GM13977 (cell line): ENCODE results near the gene RTP3.

Source experiments
- DNase-seq: peaks from one replicate; pipeline ENCODE4 v3.0.0; 2012; ENCODE audit warnings: low spot score
- in situ Hi-C: fragments of 300-500 bp; cut with MboI; formaldehyde crosslinking; loops from one replicate; pipeline ENCODE4 v1.12.0; 2022; ENCODE audit warnings: low sequenced_read_pairs, low pct_unique_long_range_greater_than_20kb, mixed read lengths, inconsistent platforms; ENCODE audit not compliant: unreplicated experiment
- TF ChIP-seq, protein P1 (sequence below): IDR thresholded peaks from 2 replicates; pipeline ENCODE4 v1.5.1; 2012; ENCODE audit warnings: mild to moderate bottlenecking, control low read depth; ENCODE audit not compliant: insufficient read depth; ENCODE audit errors: extremely low read depth, missing control alignments

RTP3 gene

DNA sequence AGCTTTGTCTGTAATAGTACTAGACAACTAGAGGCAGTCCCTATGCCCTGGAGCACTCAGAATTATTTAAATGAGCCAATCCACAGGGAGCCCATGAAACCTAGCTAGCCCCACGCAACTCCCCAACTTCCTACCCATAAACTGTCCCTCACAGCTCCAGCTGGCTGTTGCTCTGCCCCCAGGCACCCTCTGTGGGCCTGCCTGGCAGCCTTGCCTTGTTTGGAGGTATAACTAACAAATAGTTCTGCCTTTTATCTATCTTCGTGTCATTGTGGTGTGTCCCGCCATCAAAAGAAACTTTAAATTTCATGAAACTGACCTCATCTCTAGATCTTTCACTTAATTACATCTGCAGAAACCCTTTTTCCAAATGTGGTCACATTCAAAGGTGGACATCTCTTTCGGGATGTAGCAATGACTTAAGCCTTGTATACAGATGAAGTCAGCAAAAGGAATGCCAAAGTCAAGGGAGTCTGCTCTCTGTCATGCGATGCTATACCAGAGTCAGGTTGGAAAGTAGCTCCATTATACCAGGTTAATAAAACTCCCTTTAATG lies 1.8 kb upstream of the RTP3 start:
- no peak for DNase-seq
- TF ChIP-seq, protein P1, sequence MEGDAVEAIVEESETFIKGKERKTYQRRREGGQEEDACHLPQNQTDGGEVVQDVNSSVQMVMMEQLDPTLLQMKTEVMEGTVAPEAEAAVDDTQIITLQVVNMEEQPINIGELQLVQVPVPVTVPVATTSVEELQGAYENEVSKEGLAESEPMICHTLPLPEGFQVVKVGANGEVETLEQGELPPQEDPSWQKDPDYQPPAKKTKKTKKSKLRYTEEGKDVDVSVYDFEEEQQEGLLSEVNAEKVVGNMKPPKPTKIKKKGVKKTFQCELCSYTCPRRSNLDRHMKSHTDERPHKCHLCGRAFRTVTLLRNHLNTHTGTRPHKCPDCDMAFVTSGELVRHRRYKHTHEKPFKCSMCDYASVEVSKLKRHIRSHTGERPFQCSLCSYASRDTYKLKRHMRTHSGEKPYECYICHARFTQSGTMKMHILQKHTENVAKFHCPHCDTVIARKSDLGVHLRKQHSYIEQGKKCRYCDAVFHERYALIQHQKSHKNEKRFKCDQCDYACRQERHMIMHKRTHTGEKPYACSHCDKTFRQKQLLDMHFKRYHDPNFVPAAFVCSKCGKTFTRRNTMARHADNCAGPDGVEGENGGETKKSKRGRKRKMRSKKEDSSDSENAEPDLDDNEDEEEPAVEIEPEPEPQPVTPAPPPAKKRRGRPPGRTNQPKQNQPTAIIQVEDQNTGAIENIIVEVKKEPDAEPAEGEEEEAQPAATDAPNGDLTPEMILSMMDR = no peak
- in situ Hi-C loops = no loop called here

DNA sequence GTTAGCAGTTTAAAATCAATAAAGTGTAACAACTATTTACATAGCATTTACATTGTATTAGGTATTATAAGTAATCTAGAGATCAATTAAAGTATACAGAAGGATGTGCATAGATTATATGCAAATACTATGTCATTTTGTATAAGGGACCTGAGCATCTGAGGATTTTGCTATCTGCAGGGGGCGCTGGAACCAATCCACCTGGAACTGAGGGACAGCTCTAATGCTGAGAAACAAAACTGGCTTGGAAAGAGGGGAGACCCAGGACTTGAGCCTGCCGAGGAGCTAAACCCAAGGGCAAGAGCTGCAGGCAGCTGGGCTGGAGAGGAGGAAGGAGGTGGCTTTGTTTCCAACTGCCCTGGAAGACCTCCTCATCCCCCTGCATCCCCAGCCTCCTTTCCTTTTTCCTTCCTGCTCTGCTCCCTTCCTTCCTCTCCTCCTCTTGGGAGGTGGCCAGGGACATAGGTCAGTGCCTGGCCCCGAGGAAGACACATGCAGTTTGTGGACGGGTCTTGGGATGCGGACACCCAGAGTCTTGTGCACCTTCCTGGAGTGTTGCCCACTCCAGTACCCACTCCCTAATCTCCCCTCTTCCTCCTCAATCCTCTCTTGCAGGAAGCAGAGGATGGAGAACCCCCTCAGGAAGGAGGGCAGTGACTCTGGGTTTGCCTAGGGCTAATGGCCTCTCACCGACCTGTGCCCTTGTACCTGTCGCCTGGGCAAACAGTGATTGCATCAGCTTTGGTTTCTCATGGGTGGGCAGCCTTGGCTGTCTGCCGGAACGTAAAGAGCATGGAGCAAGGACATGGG lies 825 bp upstream of the RTP3 start:
- DNase-seq = no peak
- in situ Hi-C loops = no loop called here
- TF ChIP-seq, protein P1 = peak; percentile 63

DNA sequence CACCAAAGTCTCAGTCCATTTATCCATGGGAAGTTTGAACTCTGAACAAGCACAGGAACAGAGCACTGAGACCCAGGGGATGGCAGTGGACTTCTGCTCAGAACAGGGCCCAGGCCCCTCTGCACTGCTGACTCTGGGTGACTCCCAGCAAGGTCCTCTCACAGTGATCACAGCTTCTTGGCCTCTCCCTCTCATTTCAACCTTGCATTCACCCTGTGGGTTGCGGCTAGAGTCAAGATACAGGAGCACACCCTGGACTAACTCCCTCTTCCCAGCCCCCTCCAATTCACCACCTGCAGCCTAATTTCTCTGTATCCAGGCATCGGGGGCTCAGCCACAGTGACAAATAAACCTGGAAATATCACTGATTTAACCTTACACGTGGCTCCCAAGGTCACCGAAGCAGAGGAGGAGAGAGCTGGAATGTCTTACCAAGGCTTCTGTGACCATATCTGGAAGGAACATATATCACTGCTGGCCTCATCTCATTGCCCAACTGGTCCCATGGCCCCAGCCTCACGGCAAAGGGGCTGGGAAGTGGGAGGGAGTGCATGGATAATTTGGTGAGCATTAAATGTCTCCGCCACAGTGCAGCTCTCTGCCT lies 1.2 kb downstream of the RTP3 start:
- DNase-seq = no peak
- TF ChIP-seq, protein P1 = no peak
- in situ Hi-C loops = no loop called here

GRCh38 chr3:46500656-46501635 lies 3.2 kb downstream of the RTP3 start:
- TF ChIP-seq, protein P1 = no peak
- no peak for DNase-seq
- in situ Hi-C loops = no loop called here

DNA sequence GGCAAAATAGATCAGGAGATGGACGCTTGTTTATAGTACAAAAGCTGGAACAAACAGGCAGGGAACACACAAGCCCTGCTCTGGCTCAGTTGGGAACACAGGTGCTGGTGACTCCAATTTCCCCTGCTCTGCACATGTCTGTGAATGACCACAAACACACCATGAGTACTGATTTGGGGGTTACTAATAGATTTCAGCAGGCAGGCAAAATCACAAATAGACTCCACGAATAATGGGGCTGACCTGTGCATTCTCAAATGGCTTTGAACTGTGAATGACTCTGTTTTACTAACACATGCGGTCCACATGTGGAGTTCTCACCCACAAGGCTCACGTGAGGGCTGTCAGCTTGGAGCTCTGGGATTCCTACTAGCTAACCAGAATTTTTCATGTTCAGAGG lies 3.9 kb downstream of the RTP3 start:
- TF ChIP-seq, protein P1 = no peak
- no peak for DNase-seq
- in situ Hi-C loops = no loop called here
